HFFc6 (cell line): Measurements from ENCODE around the gene CSMD2. TPM values are rescaled to one million over a fixed set of nuclear protein-coding genes. Genes with fewer than 3 reads are reported as not detected.

Experiments
- DNase-seq: peaks from one replicate; pipeline ENCODE4 v3.0.0-alpha.2; 2018
- H3K27ac Mint-ChIP-seq: 2 replicates; pipeline ENCODE4 v1.8.0; 2020; ENCODE audit warnings: mild to moderate bottlenecking, mixed read lengths
- H3K27me3 Mint-ChIP-seq: 2 replicates; pipeline ENCODE4 v1.8.0; 2021; ENCODE audit warnings: mild to moderate bottlenecking, moderate library complexity, mixed read lengths; ENCODE audit not compliant: insufficient read depth
- H3K36me3 Mint-ChIP-seq: 2 replicates; pipeline ENCODE4 v1.8.0; 2021; ENCODE audit warnings: low read depth, mixed read lengths
- H3K4me1 Mint-ChIP-seq: 2 replicates; pipeline ENCODE4 v1.8.0; 2020; ENCODE audit warnings: low read depth, mixed read lengths
- H3K4me3 Mint-ChIP-seq: 2 replicates; pipeline ENCODE4 v1.8.0; 2020; ENCODE audit warnings: mild to moderate bottlenecking, moderate library complexity, mixed read lengths
- H3K9me3 Mint-ChIP-seq: 2 replicates; pipeline ENCODE4 v1.8.0; 2020; ENCODE audit warnings: mild to moderate bottlenecking, mixed read lengths
- CTCF ChIP-seq: fragments of 200-600 bp; sonication (generic); IDR thresholded peaks from 2 replicates; pipeline ENCODE4 v1.5.0; 2021; ENCODE audit warnings: antibody characterized with exemption, mild to moderate bottlenecking
- total RNA-seq, 6 experiments: library from RNA; stranded (reverse); fragmentation: NEBNext Ultra II Directional; extraction: Animal tissue kit (Norgen Biotek cat#: 25700); gene quantifications; 2 replicates in 1 of 6; 3 replicates in 5 of 6; pipeline ENCODE4 v1.2.3, GENCODE V29; 2021

The CSMD2 gene
- total RNA-seq, 6 experiments from 2014 or later, result 0.77 to 3.2 (median 1.2) TPM

DNA sequence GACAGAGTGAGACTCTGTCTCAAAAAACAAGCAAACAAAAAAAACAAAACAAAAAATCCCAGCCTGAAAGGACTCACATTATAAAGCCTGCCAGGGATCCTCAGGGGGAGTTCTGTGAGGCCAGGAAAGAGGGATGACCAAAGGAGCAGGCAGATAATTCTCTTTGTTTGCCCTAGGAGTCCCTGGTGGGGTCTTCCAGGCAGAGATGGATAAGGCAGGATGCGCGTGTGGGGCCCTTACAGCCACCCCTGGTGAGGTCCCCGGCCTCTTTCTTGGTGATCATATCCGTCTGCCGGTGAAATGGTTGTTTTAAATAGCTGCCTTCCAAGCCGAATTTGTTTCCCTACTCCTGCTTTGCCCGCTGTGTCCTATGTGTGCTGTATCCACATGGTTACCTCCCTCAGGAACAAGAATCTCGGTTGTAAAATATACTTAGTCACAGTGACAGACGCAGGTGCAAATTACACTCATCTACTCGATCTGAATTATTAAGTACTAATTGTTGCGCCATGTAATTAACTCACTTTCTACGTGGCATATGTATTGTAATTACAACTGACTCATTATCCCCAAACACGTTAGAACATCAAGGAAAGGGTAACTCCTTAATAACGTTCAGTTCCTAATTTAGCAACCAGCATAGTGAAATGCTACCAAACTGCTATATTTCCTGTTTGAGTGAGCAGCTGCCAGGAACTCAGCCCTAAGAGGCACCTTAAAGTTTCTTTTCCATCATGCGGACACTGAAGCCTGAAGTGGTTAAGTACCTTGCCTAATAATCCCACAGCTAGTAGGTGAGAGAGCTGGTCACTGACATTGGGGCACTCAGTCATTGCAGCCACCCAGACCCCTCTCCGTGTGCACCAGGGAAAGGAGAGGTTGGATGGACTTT is 586.2 kb downstream of the CSMD2 start:
- no peaks in the 10 kb centered on the region; the same call in none of the 2 replicates for H3K27me3 Mint-ChIP-seq

GRCh38 chr1:33577663-33578062 is 587.4 kb downstream of the CSMD2 start:
- Mint-ChIP-seq H3K4me3 (no peak overlapping the region), H3K9me3 (no peaks in the 10 kb centered on the region), H3K4me1 (no peaks in the 10 kb centered on the region), H3K27me3 (no peaks in the 10 kb centered on the region; the same call in none of the 2 replicates), H3K36me3 (no peaks in the 10 kb centered on the region), H3K27ac (no peak overlapping the region)
- no peak for DNase-seq
- TF ChIP-seq CTCF, result no peak

More for the DNA sequence above, 586.2 kb downstream of the CSMD2 start:
- Mint-ChIP-seq H3K4me1 (no peaks in the 10 kb centered on the region), H3K4me3 (no peak overlapping the region), H3K9me3 (no peaks in the 10 kb centered on the region), H3K36me3 (no peaks in the 10 kb centered on the region), H3K27ac (no peak overlapping the region)
- no peak for TF ChIP-seq CTCF
- no peak for DNase-seq

DNA sequence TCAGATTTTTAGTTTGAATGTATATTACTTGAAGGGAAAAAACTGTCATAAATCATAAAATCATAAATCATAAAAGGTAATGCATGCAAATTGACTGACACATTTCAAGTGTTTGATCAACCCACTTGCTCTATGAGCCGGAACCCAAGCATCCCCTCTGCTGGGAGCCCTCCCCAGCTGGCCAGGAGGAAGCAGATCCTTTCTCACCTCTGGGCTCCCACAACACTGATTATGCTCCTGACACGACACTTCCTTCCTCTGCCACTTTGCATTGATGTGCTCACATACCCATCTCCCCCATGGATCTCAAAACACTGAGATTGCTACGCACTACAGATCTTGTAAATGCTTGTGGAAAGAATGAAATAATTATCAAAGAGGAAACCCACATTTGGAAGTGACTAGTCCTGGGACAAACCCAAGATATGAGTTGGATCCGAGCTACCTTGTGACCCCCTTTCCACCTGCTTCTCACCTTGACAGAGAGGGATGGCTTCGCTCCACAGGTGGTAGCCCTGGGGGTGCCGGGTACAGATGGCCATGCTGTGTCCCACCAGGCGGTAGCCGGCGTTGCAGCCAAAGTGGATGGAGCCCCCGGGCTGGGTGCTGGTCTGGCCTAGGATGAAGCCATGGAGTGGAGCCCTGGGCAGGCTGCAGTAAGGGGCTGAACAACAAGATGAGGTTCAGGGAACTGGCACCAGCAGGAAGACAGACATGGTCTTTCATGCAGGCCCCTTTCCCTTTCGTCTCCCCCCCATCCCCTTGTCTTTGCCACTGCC is 588.0 kb downstream of the CSMD2 start:
- Mint-ChIP-seq H3K27me3 (no peaks in the 10 kb centered on the region; the same call in none of the 2 replicates), H3K4me3 (no peak overlapping the region)

GRCh38 chr1:33575324-33575879 is 589.6 kb downstream of the CSMD2 start:
- Mint-ChIP-seq H3K4me1 (no peaks in the 10 kb centered on the region), H3K27ac (no peak overlapping the region), H3K9me3 (no peaks in the 10 kb centered on the region), H3K27me3 (peaks cover 3% of the 10 kb centered on the region; the same call in 1 of the 2 replicates), H3K36me3 (no peaks in the 10 kb centered on the region), H3K4me3 (no peak overlapping the region)
- DNase-seq, result no peak
- TF ChIP-seq CTCF, result no peak

More for the DNA sequence above, 588.0 kb downstream of the CSMD2 start:
- TF ChIP-seq CTCF, result no peak
- Mint-ChIP-seq H3K9me3 (no peaks in the 10 kb centered on the region), H3K27ac (no peak overlapping the region), H3K36me3 (no peaks in the 10 kb centered on the region), H3K4me1 (no peaks in the 10 kb centered on the region)
- no peak for DNase-seq

GRCh38 chr1:33573661-33574060 is 591.4 kb downstream of the CSMD2 start:
- no peak for TF ChIP-seq CTCF
- no peaks in the 10 kb centered on the region for H3K4me1 Mint-ChIP-seq
- H3K4me3 Mint-ChIP-seq, result no peak overlapping the region
- no peaks in the 10 kb centered on the region for H3K36me3 Mint-ChIP-seq
- peak; percentile 22 for DNase-seq
- H3K27me3 Mint-ChIP-seq, result peaks cover 4% of the 10 kb centered on the region; the same call in 1 of the 2 replicates
- no peak overlapping the region for H3K27ac Mint-ChIP-seq
- no peaks in the 10 kb centered on the region for H3K9me3 Mint-ChIP-seq
